ENCODE data around the gene AGFG2. TPM values are rescaled to one million over a fixed set of nuclear protein-coding genes. Genes with fewer than 3 reads are reported as not detected.

The AGFG2 gene
- total and polyA plus RNA-seq, 4 donors, result 37.2 to 48.8 (median 42.3) TPM

GRCh38 chr7:100559127-100559526, 20.1 kb downstream of the AGFG2 start (continued):
- TF ChIP-seq MAX (IDR thresholded peaks at IDR 0.05), result no peak
- no peak for TF ChIP-seq FOXA2 (IDR thresholded peaks at IDR 0.05)
- TF ChIP-seq EGR1 (IDR thresholded peaks at IDR 0.05; ENCODE audit: low read depth in 2 of 2), result no peak

- peaks cover 14 to 33% (median 18%) of the 10 kb centered on the region in 4 donors for H3K36me3 ChIP-seq (ENCODE audit: control insufficient read depth in 4 of 4, insufficient read depth in 3 of 4, low read depth in 1 of 4, low read length in 3 of 4)
- H3K4me3 ChIP-seq (ENCODE audit: low read depth in 1 of 3, low read length in 3 of 3), result no peak overlapping the region
- H3K27ac ChIP-seq (ENCODE audit: low read depth in 1 of 2, low read length in 2 of 2), result no peak overlapping the region
- no peaks in the 10 kb centered on the region for H3K27me3 ChIP-seq (ENCODE audit: control insufficient read depth in 4 of 4, insufficient read depth in 4 of 4, low read length in 3 of 4)
- H3K9ac ChIP-seq (ENCODE audit: low read depth in 1 of 2, low read length in 2 of 2), result no peak overlapping the region
- no peaks in the 10 kb centered on the region for H3K9me3 ChIP-seq (ENCODE audit: control insufficient read depth in 4 of 4, low read length in 3 of 4)
- TF ChIP-seq YY1 (IDR thresholded peaks at IDR 0.05), result no peak
- no peak for TF ChIP-seq GABPA (IDR thresholded peaks at IDR 0.05 in 1 of 2, conservative IDR thresholded peaks at IDR 0.05 in 1 of 2)
- 95% methylated on average over 12 of the region's 12 CpGs for WGBS
- DNase-seq (ENCODE audit: low spot score), result no peak
- H3K4me1 ChIP-seq (ENCODE audit: control insufficient read depth in 4 of 4, insufficient read depth in 4 of 4, low read length in 3 of 4), result peaks cover 19 to 72% (median 54%) of the 10 kb centered on the region in 4 donors
Observed at GRCh38 chr7:100561491-100562194, 22.6 kb downstream of the AGFG2 start.

- WGBS, result 82% methylated on average over 26 of the region's 26 CpGs
- no peak for DNase-seq (ENCODE audit: low spot score)
- peaks cover 26 to 80% (median 62%) of the 10 kb centered on the region in 4 donors for H3K4me1 ChIP-seq (ENCODE audit: control insufficient read depth in 4 of 4, insufficient read depth in 4 of 4, low read length in 3 of 4)
- H3K9me3 ChIP-seq (ENCODE audit: control insufficient read depth in 4 of 4, low read length in 3 of 4), result no peaks in the 10 kb centered on the region
- peaks cover 13 to 31% (median 16%) of the 10 kb centered on the region in 4 donors for H3K36me3 ChIP-seq (ENCODE audit: control insufficient read depth in 4 of 4, insufficient read depth in 3 of 4, low read depth in 1 of 4, low read length in 3 of 4)
- H3K9ac ChIP-seq (ENCODE audit: low read depth in 1 of 2, low read length in 2 of 2), result no peak overlapping the region
- H3K27ac ChIP-seq (ENCODE audit: low read depth in 1 of 2, low read length in 2 of 2), result no peak overlapping the region
- no peaks in the 10 kb centered on the region for H3K27me3 ChIP-seq (ENCODE audit: control insufficient read depth in 4 of 4, insufficient read depth in 4 of 4, low read length in 3 of 4)
- TF ChIP-seq EGR1 (IDR thresholded peaks at IDR 0.05; ENCODE audit: low read depth in 2 of 2) (no peak), JUND (IDR thresholded peaks at IDR 0.05) (no peak), RAD21 (IDR thresholded peaks at IDR 0.05) (no peak), ZBTB33 (IDR thresholded peaks at IDR 0.05) (no peak), CTCF (IDR thresholded peaks at IDR 0.05; ENCODE audit: low read depth, low read length, missing input control) (no peak)
- H3K4me3 ChIP-seq (ENCODE audit: low read depth in 1 of 3, low read length in 3 of 3), result no peak overlapping the region
Observed at GRCh38 chr7:100562195-100563099, 23.4 kb downstream of the AGFG2 start.

All from liver (tissue), 9 donors.